Kidney epithelial cell (primary cell): ENCODE results near the gene CACNA1I. TPM values are rescaled to one million over a fixed set of nuclear protein-coding genes. Genes with fewer than 3 reads are reported as not detected.
A peak's percentile ranks its signal among the peaks of the same experiment; 100 is the strongest.

Source experiments
- DNase-seq: peaks from one replicate; pipeline ENCODE4 v3.0.0-alpha.2; 2010; ENCODE audit warnings: low read depth
- H3K27me3 ChIP-seq: 2 replicates; pipeline ENCODE4 v1.6.0; 2011; ENCODE audit warnings: low read length; ENCODE audit not compliant: control insufficient read depth, insufficient read depth
- H3K36me3 ChIP-seq: 2 replicates; pipeline ENCODE4 v1.5.1; 2011; ENCODE audit warnings: low read length; ENCODE audit not compliant: control insufficient read depth, insufficient read depth
- H3K4me3 ChIP-seq: 2 replicates; pipeline ENCODE4 v1.5.1; 2011; ENCODE audit warnings: low read depth, mild to moderate bottlenecking, control low read depth, low read length
- total RNA-seq: library from RNA; depleted of rRNA; stranded (reverse); fragments of >200 nt; gene quantifications from 2 replicates; pipeline ENCODE4 v1.2.3, GENCODE V29; 2015
- TF ChIP-seq, protein P1 (sequence below): IDR thresholded peaks from 2 replicates; pipeline ENCODE4 v1.5.1; 2011; ENCODE audit warnings: mild to moderate bottlenecking, moderate library complexity, low read length, control low read depth, inconsistent platforms; ENCODE audit not compliant: insufficient read depth, poor library complexity, severe bottlenecking

The CACNA1I gene
- total RNA-seq, 1 donor from 2014 or later, result not detected

DNA sequence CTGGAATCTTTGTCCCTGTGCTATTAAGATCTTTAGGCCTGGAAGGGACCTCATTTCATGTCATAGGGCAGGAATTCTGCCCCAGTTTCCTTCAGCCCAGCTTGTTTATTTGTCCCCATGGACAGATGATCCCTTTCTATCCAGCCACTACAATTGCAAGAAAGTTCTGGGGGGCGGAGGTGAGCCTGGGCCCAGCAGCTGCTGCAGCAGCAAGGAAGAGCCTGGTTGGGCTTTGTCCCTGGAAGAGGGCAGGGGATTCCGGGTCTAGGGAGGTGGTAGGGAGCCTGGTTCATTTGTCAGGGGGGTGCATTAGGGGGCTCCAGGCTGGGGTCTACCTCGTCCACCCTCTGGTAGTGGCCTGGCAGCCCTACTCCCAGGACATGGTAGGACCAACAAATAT lies 16.4 kb upstream of the CACNA1I start:
- TF ChIP-seq, protein P1, sequence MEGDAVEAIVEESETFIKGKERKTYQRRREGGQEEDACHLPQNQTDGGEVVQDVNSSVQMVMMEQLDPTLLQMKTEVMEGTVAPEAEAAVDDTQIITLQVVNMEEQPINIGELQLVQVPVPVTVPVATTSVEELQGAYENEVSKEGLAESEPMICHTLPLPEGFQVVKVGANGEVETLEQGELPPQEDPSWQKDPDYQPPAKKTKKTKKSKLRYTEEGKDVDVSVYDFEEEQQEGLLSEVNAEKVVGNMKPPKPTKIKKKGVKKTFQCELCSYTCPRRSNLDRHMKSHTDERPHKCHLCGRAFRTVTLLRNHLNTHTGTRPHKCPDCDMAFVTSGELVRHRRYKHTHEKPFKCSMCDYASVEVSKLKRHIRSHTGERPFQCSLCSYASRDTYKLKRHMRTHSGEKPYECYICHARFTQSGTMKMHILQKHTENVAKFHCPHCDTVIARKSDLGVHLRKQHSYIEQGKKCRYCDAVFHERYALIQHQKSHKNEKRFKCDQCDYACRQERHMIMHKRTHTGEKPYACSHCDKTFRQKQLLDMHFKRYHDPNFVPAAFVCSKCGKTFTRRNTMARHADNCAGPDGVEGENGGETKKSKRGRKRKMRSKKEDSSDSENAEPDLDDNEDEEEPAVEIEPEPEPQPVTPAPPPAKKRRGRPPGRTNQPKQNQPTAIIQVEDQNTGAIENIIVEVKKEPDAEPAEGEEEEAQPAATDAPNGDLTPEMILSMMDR, result no peak
- Histone ChIP-seq H3K4me3 (no peak overlapping the region), H3K36me3 (no peaks in the 10 kb centered on the region), H3K27me3 (peaks cover 61% of the 10 kb centered on the region)
- no peak for DNase-seq

DNA sequence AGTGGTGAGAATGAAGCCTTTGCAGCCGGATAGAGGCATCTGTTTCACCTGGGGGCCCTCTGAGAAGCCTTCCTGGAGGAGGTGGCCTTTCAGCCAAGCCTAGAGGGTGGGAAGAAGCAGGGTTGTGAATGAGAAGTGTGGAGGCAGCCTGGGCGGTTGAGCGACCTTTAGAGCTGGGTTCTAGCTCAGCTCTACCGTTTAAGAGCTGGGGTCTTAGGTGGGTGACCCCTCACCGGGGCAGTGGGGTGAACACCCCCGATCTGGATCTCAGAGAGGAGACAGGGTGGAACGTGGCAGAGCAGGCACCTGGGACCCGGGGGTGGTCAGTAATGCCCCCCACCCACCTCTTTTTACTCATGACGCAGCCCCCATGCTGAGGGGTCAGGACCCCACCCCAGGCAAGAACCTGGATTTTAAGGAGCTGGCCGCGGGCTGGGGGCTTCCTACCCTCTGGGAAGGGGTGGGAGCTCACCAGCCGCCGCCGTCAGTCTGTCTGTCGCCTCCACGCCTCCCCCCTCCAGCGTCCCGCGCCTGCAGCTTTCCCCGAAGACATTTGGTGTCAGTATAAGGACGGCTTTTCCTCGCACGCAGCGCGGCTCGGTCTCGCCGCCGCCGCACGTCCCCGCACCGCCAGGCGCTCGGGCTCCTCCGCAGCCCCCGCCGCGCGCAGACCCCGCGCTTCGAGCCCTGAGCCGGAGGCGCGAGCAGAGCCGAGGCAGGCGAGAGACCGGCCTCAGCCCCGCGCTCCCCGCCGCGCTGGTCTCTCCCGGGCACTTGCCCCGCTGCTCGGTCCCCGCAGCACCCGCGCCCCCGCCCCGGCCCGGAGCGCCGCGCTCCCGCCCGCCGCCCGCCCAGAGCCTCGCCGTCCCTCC lies 13.3 kb upstream of the CACNA1I start:
- DNase-seq, result no peak
- peaks cover 71% of the 10 kb centered on the region for H3K27me3 ChIP-seq
- no peaks in the 10 kb centered on the region for H3K36me3 ChIP-seq
- TF ChIP-seq, protein P1, result no peak
- H3K4me3 ChIP-seq, result no peak overlapping the region

DNA sequence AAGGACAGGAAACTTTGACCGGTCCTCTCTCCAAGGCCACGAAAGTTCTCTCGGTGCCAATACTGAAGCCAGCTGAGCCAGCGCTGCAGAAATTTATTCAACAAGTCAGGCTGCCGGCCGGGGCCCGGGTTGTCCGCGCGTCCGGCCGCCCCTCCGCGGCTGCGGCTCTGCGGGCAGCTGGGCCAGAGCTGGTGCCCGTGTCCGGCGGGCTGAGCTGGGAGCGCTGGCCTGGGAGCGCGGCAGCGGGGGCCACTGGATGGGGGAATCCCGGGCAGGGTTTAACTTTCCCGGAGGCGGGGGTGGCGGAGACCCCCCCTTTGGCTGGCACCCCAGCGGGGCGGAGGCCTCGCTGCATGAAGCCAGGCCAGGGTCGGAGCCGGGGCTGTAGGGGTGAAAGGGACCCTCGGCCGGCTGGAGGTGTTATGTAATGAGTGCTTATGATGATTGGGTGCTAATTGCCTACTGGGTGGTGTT lies 12.3 kb upstream of the CACNA1I start:
- Histone ChIP-seq H3K4me3 (no peak overlapping the region), H3K27me3 (peaks cover 70% of the 10 kb centered on the region), H3K36me3 (no peaks in the 10 kb centered on the region)
- no peak for DNase-seq
- TF ChIP-seq, protein P1, result no peak

DNA sequence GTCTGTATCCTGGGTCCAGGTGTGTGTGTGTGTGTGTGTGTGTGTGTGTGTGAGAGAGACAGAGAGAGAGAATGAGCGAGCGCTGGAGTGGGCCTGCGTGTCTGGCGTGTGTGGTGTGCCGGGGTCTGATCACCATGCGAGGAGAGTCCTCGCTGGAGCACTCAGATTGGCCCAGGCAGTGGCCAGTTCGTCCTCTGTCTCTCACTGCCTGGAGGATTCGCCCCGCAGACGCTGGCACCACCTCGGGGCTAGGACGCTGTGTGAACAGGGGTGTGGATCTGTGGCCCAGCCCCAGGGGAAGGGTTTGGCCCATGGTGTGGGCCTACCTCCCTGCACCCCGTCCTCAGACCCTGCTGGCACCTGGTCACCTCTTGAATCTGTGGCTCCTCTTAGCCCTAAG lies 11.6 kb upstream of the CACNA1I start:
- TF ChIP-seq, protein P1, result no peak
- Histone ChIP-seq H3K36me3 (no peaks in the 10 kb centered on the region), H3K4me3 (no peak overlapping the region), H3K27me3 (peaks cover 75% of the 10 kb centered on the region)
- no peak for DNase-seq

DNA sequence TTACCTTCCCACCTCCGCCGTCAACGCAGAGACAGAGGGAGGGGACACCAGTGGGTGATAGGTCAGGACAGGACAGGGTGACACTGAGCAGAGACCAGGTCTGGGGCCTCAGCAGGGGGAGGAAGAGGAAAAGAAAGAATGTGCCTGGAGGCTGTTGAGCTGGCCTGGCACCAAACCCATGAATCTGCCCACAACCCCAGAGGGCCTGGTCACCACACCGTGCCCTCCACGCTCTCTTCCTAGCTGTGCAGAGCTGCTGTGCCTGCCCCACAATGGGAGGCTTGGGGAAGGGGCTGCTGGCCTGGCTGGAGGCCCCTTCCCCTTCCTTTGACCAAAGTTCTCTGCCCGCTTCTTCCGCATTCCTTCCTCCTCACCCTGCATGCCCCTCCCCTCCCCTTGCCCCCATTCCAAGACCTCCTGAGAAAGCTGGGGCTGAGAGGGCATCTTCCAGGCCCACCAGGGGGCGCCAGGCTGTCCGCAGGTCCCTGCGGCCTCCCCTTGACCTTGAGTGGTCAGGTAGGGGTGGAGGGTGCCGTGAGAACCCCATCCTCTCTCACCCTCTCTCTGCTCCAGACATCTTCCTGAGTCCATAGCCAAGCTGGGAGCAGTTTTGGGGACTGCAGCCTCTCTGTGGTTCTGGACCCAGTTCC lies 11.0 kb upstream of the CACNA1I start:
- no peak overlapping the region for H3K4me3 ChIP-seq
- DNase-seq, result no peak
- peaks cover 75% of the 10 kb centered on the region for H3K27me3 ChIP-seq
- TF ChIP-seq, protein P1, result peak; percentile 66
- H3K36me3 ChIP-seq, result no peaks in the 10 kb centered on the region

DNA sequence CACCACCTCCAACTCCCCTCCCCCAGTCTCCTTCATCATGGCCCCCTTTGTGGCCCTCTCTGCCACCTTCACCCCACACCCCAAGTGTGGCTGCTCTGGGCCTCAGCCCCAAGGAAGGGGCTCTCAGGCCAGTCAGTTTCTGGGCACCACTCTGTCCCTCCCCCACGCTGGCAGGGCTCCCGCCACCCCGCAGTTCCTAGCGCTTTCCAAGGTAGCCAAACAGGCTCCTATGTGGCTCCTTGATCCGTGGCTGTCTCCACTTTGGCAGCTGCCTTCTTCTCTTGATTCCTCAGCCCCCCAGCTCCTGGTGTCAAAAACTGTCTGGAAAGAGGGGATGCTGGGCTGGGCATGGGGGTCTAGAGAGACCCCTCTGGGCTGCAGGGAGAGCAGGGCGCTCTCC lies 10.4 kb upstream of the CACNA1I start:
- DNase-seq, result no peak
- H3K4me3 ChIP-seq, result no peak overlapping the region
- peaks cover 75% of the 10 kb centered on the region for H3K27me3 ChIP-seq
- no peaks in the 10 kb centered on the region for H3K36me3 ChIP-seq
- TF ChIP-seq, protein P1, result no peak
